Measurements from ENCODE around the gene ABHD6.
"Not testable (repeated sequence)": the region's sequence is repeated elsewhere in the genome, so short reads cannot be mapped to it uniquely, and the experiment has no call there.

The ABHD6 gene

DNA sequence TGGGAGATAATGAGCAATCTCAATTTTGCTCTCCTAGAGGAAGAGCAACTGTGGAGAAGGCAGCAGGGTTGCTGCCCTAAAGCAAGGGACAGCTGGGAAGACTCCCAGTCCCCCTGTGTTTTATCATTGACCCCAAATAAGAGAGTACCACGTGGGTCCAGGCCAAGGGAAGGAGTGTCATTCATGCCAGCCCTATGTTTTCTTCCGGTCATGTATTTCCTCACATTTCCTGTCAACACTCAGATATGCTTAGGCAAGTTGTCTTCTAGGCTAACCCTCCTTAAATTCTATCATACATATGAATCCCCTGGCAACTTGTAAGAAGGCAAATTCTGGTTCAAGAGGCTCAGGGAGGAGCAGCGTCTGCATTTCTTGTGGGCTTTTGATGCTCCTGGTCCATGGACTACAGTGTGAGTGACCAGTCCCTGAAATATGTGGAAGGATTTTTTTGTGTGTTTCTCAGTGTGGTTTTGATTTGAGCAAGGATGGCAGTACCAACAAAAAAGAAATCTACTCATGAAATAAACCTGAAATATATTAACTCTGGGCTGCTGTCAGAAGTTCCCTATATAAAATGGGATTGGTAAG is 36.5 kb downstream of the ABHD6 start:
- DNase-seq (ENCODE audit: low read depth), result no peak

DNA sequence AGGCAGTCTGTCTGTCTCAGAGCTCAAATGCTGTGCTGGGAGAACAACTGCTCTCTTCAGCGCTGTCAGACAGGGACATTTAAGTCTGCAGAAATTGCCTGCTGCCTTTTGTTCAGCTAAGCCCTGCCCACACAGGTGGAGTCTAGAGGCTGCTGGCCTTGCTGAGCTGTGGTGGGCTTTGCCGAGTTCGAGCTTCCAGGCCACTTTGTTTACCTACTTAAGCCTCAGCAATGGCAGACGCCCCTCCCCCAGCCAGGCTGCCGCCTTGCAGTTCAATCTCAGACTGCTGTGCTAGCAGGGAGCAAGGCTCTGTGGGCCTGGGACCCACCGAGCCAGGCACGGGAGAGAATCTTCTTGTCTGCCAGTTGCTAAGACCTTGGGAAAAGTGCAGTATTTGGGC is 43.5 kb downstream of the ABHD6 start:
- no peak for DNase-seq (ENCODE audit: low read depth)

DNA sequence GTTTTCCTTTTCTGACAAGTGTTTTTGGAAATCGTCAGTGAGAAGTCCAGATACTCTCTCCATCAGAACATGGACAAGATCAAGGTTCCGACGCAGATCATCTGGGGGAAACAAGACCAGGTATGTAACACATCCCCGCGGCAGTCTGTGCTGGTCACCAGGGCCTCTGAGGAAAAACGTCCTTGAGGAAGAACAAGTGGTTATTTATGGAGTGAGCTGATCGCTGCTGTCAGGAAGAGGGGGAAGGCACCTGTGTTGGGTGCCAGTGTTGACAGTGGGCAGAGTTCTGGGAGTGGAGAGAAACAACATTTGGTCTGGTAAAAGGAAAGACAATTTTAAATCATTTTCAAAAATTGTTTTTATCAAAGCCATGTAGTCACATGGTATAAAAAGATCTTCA is 47.7 kb downstream of the ABHD6 start:
- no peak for DNase-seq (ENCODE audit: low read depth)

GRCh38 chr3:58287354-58287753 is 49.8 kb downstream of the ABHD6 start:
- no peak for DNase-seq (ENCODE audit: low read depth)

DNA sequence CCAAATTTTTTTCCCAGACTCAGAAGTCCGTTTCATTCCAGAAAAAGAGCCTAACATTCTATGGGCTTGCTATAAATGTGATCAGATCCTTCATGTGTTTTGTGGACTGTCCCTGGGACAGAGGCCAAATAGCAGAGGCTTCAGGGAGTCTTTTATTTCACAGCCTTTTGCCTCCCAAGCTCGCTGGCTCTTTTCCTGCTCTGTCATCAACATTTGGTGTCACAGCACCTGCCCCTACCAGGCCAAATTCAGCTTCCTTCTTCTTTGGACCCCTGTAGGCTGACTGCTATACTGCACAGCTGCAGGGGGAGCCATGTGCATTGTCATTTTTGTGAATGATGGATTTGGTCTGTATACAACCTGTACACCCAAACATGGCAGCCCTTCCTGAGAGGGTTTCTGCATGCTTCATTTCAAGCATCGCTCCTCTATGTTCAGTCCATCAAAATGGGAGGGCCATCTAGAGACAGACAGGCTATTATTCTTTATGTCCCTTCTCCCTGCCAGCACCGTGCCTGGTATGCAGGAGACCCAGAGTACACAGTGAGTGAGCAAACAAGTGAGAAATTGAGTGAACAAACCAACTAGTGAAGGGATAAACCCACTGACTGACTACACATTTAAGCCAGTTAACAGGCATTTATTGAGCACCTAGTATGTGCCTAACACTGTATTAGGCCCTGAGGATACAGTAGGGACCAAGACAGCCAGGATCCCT is 50.6 kb downstream of the ABHD6 start:
- no peak for DNase-seq (ENCODE audit: low read depth)

DNA sequence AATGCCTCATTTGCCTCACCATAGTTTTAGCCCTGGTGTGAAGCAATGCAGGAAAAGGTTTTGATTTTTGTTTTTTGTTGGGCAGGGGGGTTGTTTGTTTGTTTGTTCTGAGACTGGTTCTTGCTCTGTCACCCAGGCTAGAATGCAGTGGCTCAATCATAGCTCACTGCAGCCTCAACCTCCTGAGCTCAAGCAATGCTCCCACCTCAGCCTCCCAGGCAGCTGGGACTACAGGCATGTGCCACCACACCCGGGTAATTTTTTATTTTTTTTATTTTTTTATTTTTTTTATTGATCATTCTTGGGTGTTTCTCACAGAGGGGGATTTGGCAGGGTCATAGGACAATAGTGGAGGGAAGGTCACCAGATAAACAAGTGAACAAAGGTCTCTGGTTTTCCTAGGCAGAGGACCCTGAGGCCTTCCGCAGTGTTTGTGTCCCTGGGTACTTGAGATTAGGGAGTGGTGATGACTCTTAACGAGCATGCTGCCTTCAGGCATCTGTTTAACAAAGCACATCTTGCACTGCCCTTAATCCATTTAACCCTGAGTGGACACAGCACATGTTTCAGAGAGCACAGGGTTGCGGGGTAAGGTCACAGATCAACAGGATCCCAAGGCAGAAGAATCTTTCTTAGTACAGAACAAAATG is 51.5 kb downstream of the ABHD6 start:
- DNase-seq (ENCODE audit: low read depth), result not testable (repeated sequence)

DNA sequence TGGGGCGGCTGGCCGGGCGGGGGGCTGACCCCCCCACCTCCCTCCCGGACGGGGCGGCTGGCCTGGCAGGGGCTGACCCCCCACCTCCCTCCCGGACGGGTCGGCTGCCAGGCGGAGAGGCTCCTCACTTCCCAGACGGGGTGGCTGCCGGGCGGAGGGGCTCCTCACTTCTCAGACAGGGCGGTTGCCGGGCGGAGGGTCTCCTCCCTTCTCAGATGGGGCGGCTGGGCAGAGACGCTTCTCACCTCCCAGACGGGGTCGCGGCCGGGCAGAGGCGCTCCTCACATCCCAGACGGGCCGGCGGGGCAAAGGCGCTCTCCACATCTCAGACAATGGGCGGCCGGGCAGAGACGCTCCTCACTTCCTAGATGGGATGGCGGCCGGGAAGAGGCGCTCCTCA is 52.9 kb downstream of the ABHD6 start:
- DNase-seq (ENCODE audit: low read depth), result not testable (repeated sequence)

GRCh38 chr3:58291671-58292338 is 54.2 kb downstream of the ABHD6 start:
- no peak for DNase-seq (ENCODE audit: low read depth)

DNA sequence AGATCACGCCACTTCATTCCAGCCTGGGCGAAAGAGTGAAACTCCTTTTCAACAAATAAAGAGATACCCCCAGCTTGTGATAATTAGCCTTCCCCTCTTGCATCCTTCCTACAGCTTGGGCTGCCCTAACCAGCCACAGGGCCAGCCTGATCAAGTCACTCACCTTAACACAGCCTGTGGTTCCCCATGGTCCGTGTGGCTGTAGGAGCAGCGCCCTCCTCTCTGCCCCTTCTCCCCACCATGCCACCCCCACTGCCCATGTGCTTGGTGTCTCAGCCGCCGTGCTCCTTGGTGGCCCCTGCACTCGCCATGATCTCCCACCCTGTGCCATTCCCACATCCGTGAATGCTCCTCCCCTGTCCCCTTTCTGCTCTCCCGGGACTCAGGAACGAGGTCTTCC is 55.3 kb downstream of the ABHD6 start:
- DNase-seq (ENCODE audit: low read depth), result no peak

GRCh38 chr3:58293516-58293915 is 55.9 kb downstream of the ABHD6 start:
- no peak for DNase-seq (ENCODE audit: low read depth)

DNA sequence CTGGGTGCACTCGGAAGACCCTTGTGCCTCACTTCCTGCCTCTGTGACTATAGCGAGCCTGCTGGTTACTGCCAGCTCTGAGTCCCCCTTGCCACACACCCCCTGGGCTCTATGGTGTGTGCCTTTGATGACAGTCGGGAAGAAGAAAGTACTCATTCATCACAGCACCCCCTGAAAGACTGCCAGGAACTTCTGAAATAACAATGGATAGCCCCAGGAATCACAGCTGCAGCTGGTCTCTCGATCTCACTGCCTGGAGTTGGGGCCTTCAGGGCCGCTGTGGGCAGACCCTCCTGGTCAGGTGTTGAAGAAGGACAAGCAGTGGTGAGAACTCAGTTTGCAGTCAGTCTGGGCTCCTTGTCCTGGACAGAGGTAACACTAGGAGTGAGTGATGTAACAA is 58.7 kb downstream of the ABHD6 start:
- no peak for DNase-seq (ENCODE audit: low read depth)

- no peak for DNase-seq (ENCODE audit: low read depth)
Measured at GRCh38 chr3:58296843-58297242, 59.3 kb downstream of the ABHD6 start.

- DNase-seq (ENCODE audit: low read depth), result no peak
Measured at GRCh38 chr3:58298190-58298589, 60.6 kb downstream of the ABHD6 start.

- no peak for DNase-seq (ENCODE audit: low read depth)
Measured at GRCh38 chr3:58299075-58299474, 61.5 kb downstream of the ABHD6 start.

GRCh38 chr3:58299839-58300516 is 62.4 kb downstream of the ABHD6 start:
- DNase-seq (ENCODE audit: low read depth), result no peak

GRCh38 chr3:58305882-58306711 is 68.5 kb downstream of the ABHD6 start, which contains the start of the genes HTD2 and RPP14:
Gene HTD2, plus strand, starts transcription at chr3:58306520. Its CDS starts 11,094 bp downstream, at chr3:58317614.
Gene RPP14, plus strand, starts transcription at chr3:58306245. Its CDS starts 4,085 bp downstream, at chr3:58310330.
- DNase-seq (ENCODE audit: low read depth), result peak; percentile 100

GRCh38 chr3:58307639-58308215 is 70.1 kb downstream of the ABHD6 start:
- no peak for DNase-seq (ENCODE audit: low read depth)

DNA sequence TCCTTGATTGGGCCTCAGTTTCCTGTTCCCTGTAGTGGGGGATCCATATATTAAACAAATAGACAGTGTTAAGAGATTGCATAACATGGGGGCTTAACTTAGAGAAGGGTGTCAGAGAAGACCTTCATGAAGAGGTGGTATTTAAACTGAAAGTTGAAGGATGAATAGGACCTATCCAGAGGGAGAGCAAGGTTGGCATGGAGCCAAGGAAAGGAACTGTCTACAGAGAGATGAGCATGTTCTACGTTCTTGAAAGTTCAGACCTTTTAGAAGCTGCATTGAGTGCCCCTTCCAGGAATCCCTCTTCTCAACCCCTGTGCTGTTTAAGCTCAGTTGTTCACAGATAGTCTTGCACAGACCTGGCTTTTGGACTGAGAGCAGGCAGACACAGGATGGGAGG is 71.1 kb downstream of the ABHD6 start:
- DNase-seq (ENCODE audit: low read depth), result no peak

DNA sequence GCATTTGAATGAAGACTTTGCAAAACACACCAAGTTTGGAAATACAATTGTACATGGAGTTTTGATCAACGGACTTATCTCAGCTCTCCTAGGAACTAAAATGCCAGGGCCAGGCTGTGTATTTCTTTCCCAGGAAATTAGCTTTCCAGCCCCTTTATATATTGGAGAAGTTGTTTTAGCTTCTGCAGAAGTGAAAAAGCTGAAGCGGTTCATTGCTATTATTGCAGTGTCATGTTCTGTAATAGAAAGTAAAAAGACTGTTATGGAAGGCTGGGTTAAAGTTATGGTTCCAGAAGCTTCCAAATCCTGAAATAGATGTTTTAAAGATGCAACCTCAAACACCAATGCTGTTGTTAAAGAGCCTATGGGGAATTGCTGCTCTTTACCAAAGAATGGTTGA is 80.2 kb downstream of the ABHD6 start:
- no peak for DNase-seq (ENCODE audit: low read depth)

- no peak for DNase-seq (ENCODE audit: low read depth)
Measured at GRCh38 chr3:58321791-58322190, 84.2 kb downstream of the ABHD6 start.

DNA sequence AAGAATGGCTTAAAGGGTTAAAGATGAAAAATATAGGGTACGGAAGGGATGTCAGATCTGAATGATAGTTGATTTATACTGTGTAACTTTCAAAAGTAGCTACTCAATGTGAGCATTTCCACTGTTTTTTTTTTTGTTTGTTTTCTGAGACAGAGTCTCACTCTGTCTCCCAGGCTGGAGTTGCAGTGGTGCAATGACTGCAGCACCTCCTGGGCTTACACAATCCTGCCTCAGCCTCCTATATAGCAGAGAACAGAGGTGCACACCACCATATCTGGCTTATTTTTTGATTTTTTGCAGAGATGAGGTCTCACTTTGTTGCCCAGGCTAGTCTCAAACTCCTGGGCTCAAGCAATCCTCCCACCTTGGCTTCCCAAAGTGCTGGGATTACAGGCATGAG is 85.2 kb downstream of the ABHD6 start:
- no peak for DNase-seq (ENCODE audit: low read depth)
